Hepatocyte (in vitro differentiated cells): ENCODE measurements around the gene IMMT.

ENCODE experiments used
- CTCF ChIP-seq: fragments of 200-600 bp; sonication (generic); IDR thresholded peaks from 2 replicates; pipeline ENCODE4 v1.5.1; 2016; ENCODE audit warnings: antibody characterized with exemption, mild to moderate bottlenecking; ENCODE audit not compliant: poor library complexity
- EZH2 ChIP-seq: fragments of 200-600 bp; sonication (generic); IDR thresholded peaks from 2 replicates; pipeline ENCODE4 v1.6.1; 2016; ENCODE audit warnings: antibody characterized with exemption, mild to moderate bottlenecking, borderline replicate concordance
- EZH2phosphoT487 ChIP-seq: fragments of 200-600 bp; sonication (generic); IDR thresholded peaks from one replicate; pipeline ENCODE4 v1.6.1; 2018; ENCODE audit warnings: antibody characterized with exemption, mild to moderate bottlenecking, low read depth, moderate library complexity; ENCODE audit not compliant: unreplicated experiment, severe bottlenecking

GRCh38 chr2:86237172-86237571, 41.9 kb upstream of the IMMT start:
- TF ChIP-seq CTCF: no peak
- no peak for TF ChIP-seq EZH2phosphoT487
- TF ChIP-seq EZH2: no peak
